GM13977 (cell line): ENCODE results near the gene STRIT1.

Experiments
- DNase-seq: peaks from one replicate; pipeline ENCODE4 v3.0.0; 2012; ENCODE audit warnings: low spot score
- in situ Hi-C: fragments of 300-500 bp; cut with MboI; formaldehyde crosslinking; loops from one replicate; pipeline ENCODE4 v1.12.0; 2022; ENCODE audit warnings: low sequenced_read_pairs, low pct_unique_long_range_greater_than_20kb, mixed read lengths, inconsistent platforms; ENCODE audit not compliant: unreplicated experiment
- TF ChIP-seq, protein P1 (sequence below): IDR thresholded peaks from 2 replicates; pipeline ENCODE4 v1.5.1; 2012; ENCODE audit warnings: mild to moderate bottlenecking, control low read depth; ENCODE audit not compliant: insufficient read depth; ENCODE audit errors: extremely low read depth, missing control alignments

The STRIT1 gene

DNA sequence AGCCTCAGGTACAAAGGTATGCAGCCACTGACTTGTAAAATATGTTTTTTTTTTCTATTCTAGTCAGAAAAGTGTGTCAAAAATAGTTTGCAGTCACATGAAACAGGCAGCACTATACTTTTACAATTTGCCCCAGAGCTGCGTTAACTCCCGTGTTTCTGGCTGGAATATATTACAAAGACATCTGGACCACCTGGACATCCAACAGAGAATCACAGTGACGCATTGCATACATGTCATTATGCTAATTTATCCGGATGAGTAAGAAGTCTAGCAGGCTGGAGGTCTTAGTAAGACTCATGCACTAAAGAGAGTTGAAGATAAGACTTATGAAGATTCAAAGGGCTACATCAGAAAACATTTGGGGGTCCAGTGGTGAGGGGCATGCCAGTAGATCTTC, 39.2 kb upstream of the STRIT1 start:
- in situ Hi-C loops, result loop anchor here (25.0 kb wide), 1 partner anchor 995 kb away; no protein-coding TSS in a partner anchor
- TF ChIP-seq, protein P1, sequence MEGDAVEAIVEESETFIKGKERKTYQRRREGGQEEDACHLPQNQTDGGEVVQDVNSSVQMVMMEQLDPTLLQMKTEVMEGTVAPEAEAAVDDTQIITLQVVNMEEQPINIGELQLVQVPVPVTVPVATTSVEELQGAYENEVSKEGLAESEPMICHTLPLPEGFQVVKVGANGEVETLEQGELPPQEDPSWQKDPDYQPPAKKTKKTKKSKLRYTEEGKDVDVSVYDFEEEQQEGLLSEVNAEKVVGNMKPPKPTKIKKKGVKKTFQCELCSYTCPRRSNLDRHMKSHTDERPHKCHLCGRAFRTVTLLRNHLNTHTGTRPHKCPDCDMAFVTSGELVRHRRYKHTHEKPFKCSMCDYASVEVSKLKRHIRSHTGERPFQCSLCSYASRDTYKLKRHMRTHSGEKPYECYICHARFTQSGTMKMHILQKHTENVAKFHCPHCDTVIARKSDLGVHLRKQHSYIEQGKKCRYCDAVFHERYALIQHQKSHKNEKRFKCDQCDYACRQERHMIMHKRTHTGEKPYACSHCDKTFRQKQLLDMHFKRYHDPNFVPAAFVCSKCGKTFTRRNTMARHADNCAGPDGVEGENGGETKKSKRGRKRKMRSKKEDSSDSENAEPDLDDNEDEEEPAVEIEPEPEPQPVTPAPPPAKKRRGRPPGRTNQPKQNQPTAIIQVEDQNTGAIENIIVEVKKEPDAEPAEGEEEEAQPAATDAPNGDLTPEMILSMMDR, result no peak
- DNase-seq, result no peak

DNA sequence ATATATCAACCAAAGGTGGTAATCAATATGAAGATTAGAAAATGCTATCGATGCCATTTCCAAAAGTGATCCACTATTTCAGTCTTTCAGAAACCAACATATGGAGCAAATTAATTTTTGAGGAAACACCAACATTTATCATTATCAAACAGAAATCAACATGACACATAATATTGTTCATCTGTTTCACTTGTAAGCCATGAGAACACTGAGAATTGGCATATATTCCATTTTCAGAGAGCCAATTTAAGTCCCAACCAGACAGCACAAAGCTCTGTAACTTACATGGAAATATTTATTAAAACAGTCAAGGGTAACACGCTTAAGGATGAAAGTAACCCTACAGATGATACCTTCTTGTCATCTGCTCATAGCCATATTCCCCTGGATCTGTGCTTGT, 37.6 kb upstream of the STRIT1 start:
- TF ChIP-seq, protein P1, result no peak
- in situ Hi-C loops, result loop anchor here (25.0 kb wide), 1 partner anchor 994 kb away; no protein-coding TSS in a partner anchor
- DNase-seq, result no peak

DNA sequence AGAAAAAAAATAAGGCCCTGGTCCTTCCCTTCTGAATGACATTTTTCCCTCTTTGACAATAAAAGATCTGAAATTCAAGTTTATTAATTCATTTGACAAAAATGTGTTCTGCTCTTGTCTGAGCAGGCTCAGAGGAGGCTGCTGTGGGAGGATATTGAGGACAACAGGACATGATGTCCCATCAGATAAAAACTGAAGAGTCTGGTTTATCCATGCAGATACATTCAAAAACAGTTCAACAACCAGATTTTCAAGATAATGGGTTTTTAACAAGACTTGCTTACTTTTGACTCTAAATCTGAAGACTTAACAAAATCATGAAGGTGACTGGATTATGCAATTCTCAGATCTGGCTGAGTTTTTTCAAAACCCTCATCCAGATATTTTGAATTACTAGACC, 36.9 kb upstream of the STRIT1 start:
- TF ChIP-seq, protein P1, result no peak
- in situ Hi-C loops, result loop anchor here (25.0 kb wide), 1 partner anchor 993 kb away; no protein-coding TSS in a partner anchor
- no peak for DNase-seq

DNA sequence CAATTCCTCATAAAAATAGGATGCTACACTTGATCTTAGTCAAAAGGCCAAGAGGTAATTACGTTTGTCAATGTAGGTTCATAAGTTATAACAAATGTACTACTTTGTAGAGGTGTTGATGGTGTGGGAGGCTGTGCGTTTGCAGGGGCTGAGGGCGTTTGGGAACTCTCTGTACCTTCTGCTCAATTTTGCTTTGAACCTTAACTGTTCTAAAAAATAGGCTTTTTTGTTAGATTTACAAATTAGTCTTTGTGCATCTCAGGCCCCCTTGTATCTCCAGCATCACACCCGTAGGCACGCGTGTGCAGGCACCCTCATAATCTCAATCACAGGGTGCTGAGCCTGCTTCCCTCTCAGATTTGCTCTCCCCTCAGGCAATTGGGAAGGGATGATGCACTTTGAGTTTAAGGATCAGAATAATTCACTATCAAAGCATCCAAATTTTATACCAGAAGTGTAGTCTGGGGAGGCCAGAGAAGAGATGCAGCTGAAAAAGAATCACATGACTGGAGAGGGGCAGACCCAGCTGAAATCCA, 36.1 kb upstream of the STRIT1 start:
- in situ Hi-C loops, result loop anchor here (25.0 kb wide), 1 partner anchor 992 kb away; no protein-coding TSS in a partner anchor
- no peak for DNase-seq

DNA sequence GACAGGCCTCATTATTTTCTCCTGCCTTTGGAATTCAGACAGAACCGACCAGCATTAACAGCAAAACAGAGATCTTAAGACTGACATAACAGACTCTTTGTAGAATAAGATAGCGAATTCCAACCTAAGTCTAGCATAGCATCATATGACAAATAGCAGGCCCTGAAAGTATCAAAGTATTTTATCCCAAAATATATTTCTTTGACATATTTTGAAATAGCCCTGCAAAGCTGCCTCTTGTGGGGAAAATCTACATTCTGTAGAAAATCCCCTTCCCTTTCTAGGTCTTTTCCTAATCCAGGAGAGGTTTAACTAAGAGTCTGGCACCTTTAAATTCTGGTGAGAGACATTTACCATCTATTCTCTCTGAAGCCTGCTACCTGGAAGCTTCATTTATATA, 34.4 kb upstream of the STRIT1 start:
- no peak for DNase-seq
- TF ChIP-seq, protein P1, result no peak
- in situ Hi-C loops, result loop anchor here (25.0 kb wide), 1 partner anchor 991 kb away; no protein-coding TSS in a partner anchor

More for the DNA sequence above, 36.1 kb upstream of the STRIT1 start:
- TF ChIP-seq, protein P1, result no peak

DNA sequence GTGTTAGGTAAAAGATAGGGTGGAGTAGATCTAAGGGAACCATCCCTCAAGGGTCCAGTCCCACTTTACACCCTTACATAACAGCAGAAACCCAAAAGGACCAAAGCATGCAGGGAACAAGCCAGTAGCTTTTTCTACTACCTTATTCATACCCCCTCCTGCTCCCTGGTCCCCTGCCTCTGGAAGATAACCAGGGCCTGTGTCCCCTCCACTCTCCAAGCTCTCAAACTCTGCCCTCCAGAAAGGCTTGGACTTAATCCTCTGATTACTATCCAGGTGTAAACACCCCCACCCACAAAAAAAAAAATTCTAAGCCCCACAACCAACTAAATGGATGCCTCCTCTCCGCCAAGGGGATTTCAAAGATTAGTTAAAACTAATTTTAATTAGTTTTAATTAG, 33.9 kb upstream of the STRIT1 start:
- TF ChIP-seq, protein P1, result no peak
- no peak for DNase-seq
- in situ Hi-C loops, result loop anchor here (25.0 kb wide), 1 partner anchor 990 kb away; no protein-coding TSS in a partner anchor
